ENCODE results near the gene RGPD6.
"Not testable (repeated sequence)": the region's sequence is repeated elsewhere in the genome, so short reads cannot be mapped to it uniquely, and the experiment has no call there.

RGPD6 gene

DNA sequence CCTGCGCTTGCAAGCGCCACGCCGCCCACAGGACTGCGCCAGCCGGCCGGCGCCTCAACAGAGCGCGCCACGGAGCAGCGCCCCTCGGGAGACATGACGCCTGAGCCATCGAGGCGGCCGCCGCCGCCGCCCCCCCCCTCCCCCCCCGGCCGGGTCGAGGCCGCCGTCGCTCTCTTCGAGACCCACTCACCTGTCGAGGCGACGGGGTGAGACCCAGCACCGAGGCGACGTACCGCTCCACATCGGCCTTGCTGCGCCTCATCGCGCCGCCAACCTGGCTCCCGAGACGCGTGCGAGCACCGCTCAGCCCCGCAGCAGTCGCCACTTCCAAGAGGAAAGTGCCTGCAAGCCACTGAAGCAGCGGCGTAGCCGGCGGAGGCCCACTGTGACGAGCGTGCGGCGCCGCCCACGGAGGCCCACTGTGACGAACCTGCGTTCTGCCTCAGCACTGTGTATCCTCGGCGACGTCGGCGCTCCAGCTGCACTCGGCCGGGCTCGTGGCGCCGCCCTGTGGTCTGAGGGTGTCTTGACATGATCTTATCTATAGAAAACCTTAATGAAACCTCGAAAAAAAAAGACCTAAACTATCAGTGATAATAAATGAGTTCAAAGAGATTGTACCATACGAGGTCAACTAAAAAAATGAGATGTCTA, at the start of gene RGPD6:
Gene RGPD6 (minus strand): TSS at position 460 of the 654 bp plus-strand sequence. CDS start 198 bp downstream, at position 262.
- not testable (repeated sequence) for H3K4me3 ChIP-seq (ENCODE audit: low read depth, low read length); DNase-seq (ENCODE audit: low read depth)

- DNase-seq (ENCODE audit: low read depth); H3K4me3 ChIP-seq (ENCODE audit: low read depth, low read length): not testable (repeated sequence)
Observed at GRCh38 chr2:110619326-110619939, 42.4 kb upstream of the RGPD6 start.

- H3K4me3 ChIP-seq (ENCODE audit: low read depth, low read length); DNase-seq (ENCODE audit: low read depth): not testable (repeated sequence)
Observed at GRCh38 chr2:110613927-110614326, 36.9 kb upstream of the RGPD6 start.

DNA sequence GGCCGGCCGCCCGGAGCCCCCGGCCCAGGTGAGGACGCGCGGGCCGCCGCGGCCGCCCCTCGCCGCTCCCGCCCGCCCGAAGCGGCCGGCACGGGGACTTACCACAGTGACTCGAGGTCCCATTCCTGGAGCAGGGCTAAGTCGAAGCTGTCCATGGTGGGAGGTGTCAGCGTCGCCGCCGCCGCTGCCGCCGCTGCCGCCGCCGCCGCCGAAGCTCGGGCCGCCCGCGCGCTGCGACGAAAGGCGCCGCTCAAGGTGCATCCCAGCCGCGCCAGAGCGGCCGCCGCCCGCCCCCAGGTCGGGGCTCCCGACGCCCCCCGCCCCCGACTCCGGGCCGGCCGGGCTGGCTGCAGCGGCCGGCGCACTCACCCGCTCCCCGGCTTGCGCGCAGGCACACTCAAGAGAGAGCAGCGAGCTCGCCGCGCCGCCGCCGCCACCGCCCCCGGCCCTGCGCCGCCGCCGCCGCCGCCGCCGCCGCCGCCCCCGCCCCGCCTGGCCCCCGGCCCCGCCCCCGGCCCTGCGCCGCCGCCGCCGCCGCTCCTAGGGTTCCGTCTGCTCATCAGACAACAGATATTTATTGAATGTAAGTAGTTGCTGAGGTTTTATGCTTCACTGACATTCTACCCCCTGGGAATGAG, 33.7 kb upstream of the RGPD6 start:
- not testable (repeated sequence) for H3K4me3 ChIP-seq (ENCODE audit: low read depth, low read length); DNase-seq (ENCODE audit: low read depth)

DNA sequence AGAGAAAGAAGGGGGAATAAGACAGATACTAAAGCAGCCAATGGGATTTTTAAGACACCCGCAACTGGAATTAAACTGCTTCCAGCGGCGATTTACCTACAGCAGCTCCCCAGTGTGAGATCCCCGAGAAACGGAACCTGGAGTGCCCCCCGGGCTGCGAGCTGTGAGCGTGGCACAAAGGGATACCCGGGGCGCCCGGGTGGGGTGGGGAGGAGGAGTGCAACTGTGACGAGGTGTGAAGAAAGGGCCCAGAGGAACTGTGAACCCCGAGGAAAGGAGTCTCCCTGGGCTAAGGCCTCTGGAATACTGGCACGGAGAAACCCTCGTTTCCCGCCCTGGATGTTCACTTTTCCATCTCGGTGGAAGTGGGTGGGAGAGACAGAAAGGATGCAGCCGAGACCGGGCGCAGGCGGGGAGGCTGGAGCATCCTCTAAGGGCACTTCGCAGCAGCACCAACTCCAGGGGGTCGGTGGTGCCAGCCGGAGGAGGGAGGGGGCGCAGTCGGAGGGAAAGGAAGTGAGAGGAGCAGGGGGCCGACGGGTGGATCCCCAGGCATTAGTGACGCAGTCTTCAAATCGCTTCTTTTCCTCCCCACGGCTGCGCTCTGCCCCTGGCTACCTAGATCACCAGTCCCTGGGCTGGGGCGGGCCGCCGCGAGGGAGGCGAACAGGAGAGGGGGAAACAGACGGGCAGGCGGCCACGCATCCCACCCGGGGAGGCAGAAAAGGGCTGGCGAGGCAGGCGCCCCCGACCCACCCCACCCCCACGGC, 33.0 kb upstream of the RGPD6 start:
- not testable (repeated sequence) for H3K4me3 ChIP-seq (ENCODE audit: low read depth, low read length); DNase-seq (ENCODE audit: low read depth)

DNA sequence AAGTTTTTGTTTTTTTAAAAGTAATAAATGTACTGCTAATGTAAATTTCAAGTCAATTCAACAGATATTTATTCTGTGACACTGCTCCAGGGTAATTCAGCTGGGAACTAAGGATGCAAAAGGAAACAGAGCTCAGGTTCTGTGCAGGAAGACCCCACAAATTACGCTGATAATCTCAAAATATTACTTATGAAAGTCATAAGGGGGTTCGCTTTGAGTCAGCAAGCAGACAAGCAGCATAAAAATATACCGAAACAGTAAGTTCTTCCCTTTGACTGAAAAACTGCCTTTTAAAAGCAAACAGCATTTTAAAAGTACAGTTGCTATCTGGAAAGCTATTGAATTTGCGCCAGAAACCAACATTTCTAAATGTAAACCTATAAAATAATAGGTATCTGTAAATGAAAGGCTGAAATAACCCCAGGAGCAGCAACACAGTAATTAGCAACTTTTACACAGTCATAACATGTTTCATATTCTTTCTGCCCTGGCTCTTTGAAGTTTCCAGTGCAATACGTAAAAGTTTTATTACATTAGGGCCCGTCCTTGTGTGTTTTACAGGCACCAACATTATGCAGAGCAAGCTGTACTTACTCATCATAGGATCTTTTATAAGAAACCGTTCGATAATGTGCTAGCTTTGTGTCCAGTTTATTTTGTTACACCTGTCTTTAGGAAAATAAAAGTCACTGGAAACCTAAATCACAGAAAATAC, 31.9 kb upstream of the RGPD6 start:
- not testable (repeated sequence) for DNase-seq (ENCODE audit: low read depth)

DNA sequence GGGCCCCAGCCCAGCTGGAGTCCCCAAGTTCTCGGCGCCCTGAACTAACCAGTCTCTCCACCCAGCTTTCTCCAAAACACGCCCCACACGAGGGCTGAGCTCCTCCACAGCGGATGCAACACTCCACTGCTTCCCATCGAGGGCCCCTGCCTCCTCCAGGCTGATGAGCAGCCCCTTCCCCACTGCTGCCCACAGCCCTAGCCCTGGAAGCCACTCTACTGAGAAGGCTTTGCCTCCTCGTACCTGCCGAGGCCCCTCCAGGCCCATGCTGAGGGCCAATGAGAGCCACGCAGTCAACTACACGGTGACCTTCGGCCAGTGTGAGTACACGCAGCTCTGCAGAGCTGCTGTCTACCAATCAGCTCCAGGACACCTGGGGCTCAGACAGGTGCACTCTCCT, 28.0 kb upstream of the RGPD6 start:
- H3K4me3 ChIP-seq (ENCODE audit: low read depth, low read length); DNase-seq (ENCODE audit: low read depth): not testable (repeated sequence)

More for the DNA sequence above, 31.9 kb upstream of the RGPD6 start:
- not testable (repeated sequence) for H3K4me3 ChIP-seq (ENCODE audit: low read depth, low read length)

- DNase-seq (ENCODE audit: low read depth); H3K4me3 ChIP-seq (ENCODE audit: low read depth, low read length): not testable (repeated sequence)
Observed at GRCh38 chr2:110603917-110604591, 27.0 kb upstream of the RGPD6 start.

DNA sequence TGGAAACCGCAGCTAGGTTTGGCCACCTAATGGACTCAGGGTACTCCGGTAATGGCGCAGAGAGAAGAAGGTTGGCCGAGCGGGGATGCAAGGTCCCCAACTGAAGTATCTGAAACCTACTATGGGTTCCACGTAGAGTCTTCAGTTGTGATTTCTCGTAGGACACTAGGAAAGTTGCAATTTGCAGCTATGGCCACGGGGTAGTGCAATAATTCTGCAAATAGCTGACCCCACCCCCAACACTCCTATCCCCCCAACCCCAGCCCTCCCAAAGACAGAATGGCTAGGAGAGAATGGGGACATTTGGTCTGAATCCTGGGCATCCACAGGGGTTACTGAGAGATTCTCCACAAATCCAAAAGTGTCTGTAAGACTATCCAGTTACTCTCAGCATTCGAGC, 25.1 kb upstream of the RGPD6 start:
- H3K4me3 ChIP-seq (ENCODE audit: low read depth, low read length); DNase-seq (ENCODE audit: low read depth): not testable (repeated sequence)

DNA sequence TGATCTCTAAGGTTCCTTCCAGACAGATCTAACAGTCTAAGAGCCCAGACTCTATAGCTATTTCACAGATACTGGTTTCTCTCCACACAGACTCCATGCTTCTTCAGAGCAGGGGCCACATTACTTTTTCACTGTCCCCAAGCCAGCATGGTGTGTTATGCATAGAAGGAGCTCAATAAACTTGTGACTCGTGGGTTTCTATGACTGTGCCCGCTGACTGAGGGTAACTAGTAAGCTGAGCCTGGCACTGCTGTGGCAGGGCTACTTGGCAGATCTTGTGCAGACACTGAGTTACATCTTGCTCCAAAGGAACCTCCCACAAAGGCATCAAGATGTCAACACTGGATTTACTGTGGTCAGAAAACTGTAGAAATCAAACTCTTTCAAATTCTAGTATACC, 15.0 kb upstream of the RGPD6 start:
- not testable (repeated sequence) for H3K4me3 ChIP-seq (ENCODE audit: low read depth, low read length); DNase-seq (ENCODE audit: low read depth)

DNA sequence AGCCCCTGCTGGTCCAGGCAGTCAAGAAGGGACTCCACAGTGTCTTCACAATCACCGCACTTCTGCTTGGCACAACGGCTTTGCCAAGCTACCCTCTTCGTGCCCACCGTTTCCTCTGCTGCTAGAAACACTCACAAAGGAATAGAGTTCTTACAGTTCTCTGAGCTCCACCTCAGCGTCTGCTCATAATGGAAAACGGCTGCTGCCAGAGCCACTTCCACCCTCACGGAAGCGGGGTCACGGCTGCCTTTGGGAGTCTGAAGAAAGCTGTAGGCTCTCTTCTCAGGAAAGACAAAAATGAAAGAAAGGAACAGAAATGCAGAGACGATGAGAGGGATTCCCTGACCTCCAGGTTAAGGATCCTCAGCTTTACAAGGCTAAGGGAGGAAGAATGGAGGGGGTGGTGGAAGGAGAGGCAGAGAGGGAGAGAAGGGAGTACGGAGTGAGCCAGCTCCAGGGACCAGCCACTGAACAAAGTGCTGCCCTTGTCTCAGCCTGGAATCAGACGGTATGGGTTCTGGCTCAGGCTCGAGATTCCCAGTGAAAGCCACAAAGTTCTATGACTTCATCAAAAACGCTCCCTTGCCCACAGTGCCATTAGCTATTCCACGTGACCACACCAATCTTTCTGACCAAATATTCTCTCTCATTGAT, 12.8 kb upstream of the RGPD6 start:
- not testable (repeated sequence) for DNase-seq (ENCODE audit: low read depth); H3K4me3 ChIP-seq (ENCODE audit: low read depth, low read length)

DNA sequence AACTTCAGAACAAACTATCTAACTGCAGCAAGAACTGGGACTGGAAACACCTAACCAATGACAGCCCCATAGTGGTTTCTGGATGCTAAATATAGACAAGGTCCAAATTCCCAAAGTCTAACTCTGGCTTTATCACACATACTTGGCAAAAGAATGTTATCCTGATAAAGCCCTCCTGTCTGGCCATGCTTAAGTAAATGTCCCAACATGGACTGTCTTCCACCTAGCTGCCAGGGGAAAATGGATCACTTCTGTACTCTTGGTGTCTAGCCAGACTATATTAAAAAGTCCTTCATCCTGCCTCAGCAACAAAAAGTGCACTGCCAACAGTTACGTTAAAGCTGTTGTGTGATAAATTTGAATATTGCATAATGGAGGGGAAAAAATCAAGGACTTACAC, 11.5 kb upstream of the RGPD6 start:
- DNase-seq (ENCODE audit: low read depth): not testable (repeated sequence)

GRCh38 chr2:110579216-110579965, 2.4 kb upstream of the RGPD6 start:
- DNase-seq (ENCODE audit: low read depth): not testable (repeated sequence)

More for the DNA sequence above, 11.5 kb upstream of the RGPD6 start:
- H3K4me3 ChIP-seq (ENCODE audit: low read depth, low read length): not testable (repeated sequence)

DNA sequence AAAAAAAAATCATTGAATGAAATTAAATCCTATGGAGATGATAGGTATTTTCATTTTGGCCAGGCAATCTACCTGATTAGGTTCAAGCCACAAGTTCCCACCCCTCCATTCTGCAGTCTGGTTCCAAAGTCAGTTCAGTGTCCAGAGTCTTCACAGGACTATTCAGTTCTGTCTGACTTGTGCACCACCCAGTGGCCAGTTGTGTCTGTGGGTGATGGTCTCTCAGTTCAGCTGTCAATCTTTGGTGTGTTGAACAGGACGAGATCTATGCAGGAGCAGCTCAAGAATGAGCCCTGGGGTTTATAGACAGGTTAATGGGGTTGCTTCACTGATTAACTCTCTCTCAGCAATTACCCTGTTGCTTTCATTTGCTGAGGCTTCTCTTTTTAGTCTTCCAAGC, 1.4 kb upstream of the RGPD6 start:
- not testable (repeated sequence) for H3K4me3 ChIP-seq (ENCODE audit: low read depth, low read length); DNase-seq (ENCODE audit: low read depth)

More at GRCh38 chr2:110579216-110579965, 2.4 kb upstream of the RGPD6 start:
- H3K4me3 ChIP-seq (ENCODE audit: low read depth, low read length): not testable (repeated sequence)

GRCh38 chr2:110499755-110500377, 77.2 kb downstream of the RGPD6 start:
- not testable (repeated sequence) for H3K4me3 ChIP-seq (ENCODE audit: low read depth, low read length); DNase-seq (ENCODE audit: low read depth)

DNA sequence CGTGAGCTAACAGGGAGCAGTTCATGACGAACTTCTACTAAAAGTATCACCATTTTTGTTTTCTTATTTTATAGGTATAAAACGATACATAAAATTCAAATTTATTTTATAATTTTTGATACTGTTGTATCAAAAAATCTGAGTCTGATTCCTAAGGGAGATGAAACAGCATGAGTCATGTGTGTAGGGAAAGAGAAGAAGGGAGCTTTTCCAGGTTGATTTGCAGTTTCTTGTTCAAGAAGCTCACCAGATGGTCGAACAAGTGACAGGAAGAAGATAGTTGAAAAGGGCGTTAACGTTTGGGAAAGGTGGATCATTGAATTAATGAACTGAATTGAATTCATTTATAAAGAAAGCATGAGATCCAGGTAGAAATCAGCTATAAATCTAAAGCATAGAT, 81.0 kb downstream of the RGPD6 start:
- DNase-seq (ENCODE audit: low read depth); H3K4me3 ChIP-seq (ENCODE audit: low read depth, low read length): not testable (repeated sequence)

DNA sequence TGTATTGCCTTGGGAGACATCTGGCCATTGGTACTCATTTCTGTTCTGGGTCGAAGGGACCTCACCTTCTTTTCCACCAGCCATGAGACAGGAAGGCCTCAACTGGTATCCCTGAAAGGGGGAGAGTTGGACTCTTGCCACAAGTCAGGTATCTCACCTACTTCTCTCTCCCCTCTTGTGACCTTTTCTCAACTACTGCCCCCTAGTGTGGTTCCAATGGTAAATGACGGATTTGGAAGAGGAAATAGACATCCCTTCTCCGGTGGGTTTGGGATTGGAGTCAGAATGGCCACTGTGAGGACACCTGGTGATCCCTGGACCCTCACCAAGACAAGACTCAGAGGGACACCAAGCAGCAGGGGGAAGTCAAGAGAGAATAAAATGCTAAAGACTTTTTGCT, 82.5 kb downstream of the RGPD6 start:
- not testable (repeated sequence) for DNase-seq (ENCODE audit: low read depth); H3K4me3 ChIP-seq (ENCODE audit: low read depth, low read length)

All from choroid plexus epithelial cell (primary cell).